ENCODE data around the gene MRPS6. TPM values are rescaled to one million over a fixed set of nuclear protein-coding genes. Genes with fewer than 3 reads are reported as not detected.

Gene MRPS6
- total RNA-seq, 2 donors from 2014 or later, result 154 to 193 TPM

DNA sequence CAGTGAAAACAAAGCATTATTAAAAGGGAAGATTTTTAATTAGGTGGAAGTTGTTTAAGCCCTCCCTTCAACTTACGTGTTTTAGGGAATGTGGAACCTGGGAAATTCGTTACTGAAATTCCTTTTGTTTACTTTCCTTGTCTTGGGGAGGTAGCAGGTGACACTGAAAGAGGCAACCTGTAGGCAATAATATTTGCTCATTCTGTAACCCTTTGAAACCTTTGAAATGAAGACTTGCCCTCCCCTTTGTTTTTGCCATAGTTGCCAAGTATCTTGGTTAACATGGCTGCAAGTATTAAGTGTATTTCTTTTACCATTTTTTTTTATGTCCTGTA, 1.7 kb downstream of the MRPS6 start:
- H3K27me3 Mint-ChIP-seq (ENCODE audit: low read depth), result no peaks in the 10 kb centered on the region
- DNase-seq (no peak), ATAC-seq (replicated peaks in 1 of 2) (no peak)
- H3K4me1 Mint-ChIP-seq (ENCODE audit: low read depth), result peaks cover 62% of the 10 kb centered on the region
- no peaks in the 10 kb centered on the region for H3K9me3 Mint-ChIP-seq
- H3K4me3 Mint-ChIP-seq, result peak overlapping the region; percentile 93 to 99
- peak overlapping the region; percentile 99 for H3K27ac Mint-ChIP-seq
- peaks cover 12 to 41% of the 10 kb centered on the region in 2 donors for H3K36me3 Mint-ChIP-seq (ENCODE audit: insufficient read depth in 2 of 2)

DNA sequence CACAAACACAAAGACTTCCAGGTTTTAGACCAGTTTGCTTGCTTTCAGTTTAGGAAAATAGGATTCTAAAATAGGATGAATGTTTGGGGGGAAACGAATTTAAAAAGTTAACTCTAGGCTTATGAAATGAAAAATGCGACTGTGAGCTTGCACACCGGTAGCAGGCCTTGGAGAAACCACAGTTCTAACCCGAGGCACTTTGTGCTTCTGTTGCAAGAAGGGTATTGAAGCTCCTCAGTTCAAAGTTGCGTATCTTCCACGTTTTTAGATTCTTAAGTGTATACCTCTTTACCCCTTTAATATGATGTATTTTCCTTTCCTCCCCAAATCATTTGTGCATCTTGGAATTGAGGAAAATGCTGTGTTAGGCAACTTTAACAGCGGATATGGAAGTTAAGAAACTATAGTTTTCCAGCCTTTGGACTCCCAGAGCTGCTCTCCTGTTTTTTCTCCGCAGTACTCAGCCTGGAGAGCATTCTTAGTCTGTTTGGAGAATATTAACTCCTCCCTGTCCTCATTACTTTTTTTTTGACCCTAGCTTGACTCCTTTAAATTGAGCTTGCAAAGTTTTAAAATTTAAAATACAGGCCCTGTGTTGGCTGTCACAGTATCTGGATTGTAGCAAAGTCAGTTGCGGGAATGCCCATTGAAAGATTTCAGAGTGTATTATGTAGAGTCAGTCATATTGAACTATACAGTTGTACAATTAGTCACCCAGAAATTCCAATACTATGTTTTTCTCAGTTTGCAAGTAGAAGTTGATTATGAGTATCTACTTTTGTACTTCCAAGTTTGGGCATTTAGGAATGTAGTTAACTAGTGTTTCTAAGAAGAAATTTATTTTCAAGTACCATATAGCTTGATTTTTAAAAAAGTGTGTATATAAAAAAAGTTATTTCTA, 2.6 kb downstream of the MRPS6 start:
- H3K36me3 Mint-ChIP-seq (ENCODE audit: insufficient read depth in 2 of 2), result peaks cover 15 to 49% of the 10 kb centered on the region in 2 donors
- no peaks in the 10 kb centered on the region for H3K27me3 Mint-ChIP-seq (ENCODE audit: low read depth)
- peak overlapping the region; percentile 93 to 99 for H3K4me3 Mint-ChIP-seq
- H3K27ac Mint-ChIP-seq, result peak overlapping the region; percentile 99
- ATAC-seq (replicated peaks in 1 of 2) (no peak), DNase-seq (no peak)
- H3K9me3 Mint-ChIP-seq, result no peaks in the 10 kb centered on the region
- peaks cover 72% of the 10 kb centered on the region for H3K4me1 Mint-ChIP-seq (ENCODE audit: low read depth)

DNA sequence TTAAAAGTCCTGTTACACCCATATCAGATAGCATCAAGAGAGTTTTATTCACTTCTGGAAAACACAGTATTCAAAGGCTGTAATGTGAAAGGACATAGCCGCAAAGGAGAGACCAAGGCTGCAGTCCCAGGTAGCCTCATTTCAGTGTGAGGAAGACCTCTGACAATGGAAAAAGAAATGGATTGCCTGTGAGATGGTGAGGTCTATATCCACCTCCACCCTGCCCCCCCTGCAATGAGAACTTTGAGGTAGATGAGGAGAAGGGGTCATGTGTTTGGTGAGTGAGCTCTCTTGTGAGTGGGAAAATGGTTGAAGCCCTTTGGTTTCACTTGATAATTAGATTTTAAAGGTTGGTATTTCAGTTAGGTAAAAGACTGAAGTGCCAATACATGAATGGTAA, 3.5 kb downstream of the MRPS6 start:
- no peak for ATAC-seq (replicated peaks in 1 of 2)
- Mint-ChIP-seq H3K27me3 (ENCODE audit: low read depth) (no peaks in the 10 kb centered on the region), H3K9me3 (no peaks in the 10 kb centered on the region), H3K27ac (peak overlapping the region; percentile 99), H3K4me3 (peak overlapping the region; percentile 93 to 99), H3K4me1 (ENCODE audit: low read depth) (peaks cover 77% of the 10 kb centered on the region), H3K36me3 (ENCODE audit: insufficient read depth in 2 of 2) (peaks cover 15 to 50% of the 10 kb centered on the region in 2 donors)
- DNase-seq, result no peak

DNA sequence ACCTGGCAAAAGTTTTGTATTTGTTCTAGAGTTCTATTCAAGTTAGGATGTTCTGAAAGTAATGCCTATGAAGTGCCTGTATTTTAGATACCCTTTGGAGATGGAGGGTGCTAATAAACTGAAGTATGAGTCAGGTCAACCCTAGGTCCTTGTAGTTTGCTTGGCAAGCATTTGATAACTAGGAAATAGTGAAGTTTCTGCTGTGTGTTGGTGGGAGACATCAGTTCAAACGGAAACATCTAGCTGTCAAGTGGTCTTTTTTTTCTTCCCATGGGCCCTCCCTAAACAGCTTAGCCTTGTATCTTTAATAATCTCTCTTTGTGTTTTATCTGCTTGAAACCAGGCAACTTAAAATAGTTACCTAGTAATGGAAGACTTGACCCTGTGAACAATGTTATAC, 4.5 kb downstream of the MRPS6 start:
- peaks cover 17 to 54% of the 10 kb centered on the region in 2 donors for H3K36me3 Mint-ChIP-seq (ENCODE audit: insufficient read depth in 2 of 2)
- DNase-seq, result no peak
- peak overlapping the region; percentile 63 to 80 for H3K4me3 Mint-ChIP-seq
- peaks cover 80% of the 10 kb centered on the region for H3K4me1 Mint-ChIP-seq (ENCODE audit: low read depth)
- H3K27ac Mint-ChIP-seq, result peak overlapping the region; percentile 89
- no peak for ATAC-seq (replicated peaks in 1 of 2)
- H3K27me3 Mint-ChIP-seq (ENCODE audit: low read depth), result no peaks in the 10 kb centered on the region
- H3K9me3 Mint-ChIP-seq, result no peaks in the 10 kb centered on the region

DNA sequence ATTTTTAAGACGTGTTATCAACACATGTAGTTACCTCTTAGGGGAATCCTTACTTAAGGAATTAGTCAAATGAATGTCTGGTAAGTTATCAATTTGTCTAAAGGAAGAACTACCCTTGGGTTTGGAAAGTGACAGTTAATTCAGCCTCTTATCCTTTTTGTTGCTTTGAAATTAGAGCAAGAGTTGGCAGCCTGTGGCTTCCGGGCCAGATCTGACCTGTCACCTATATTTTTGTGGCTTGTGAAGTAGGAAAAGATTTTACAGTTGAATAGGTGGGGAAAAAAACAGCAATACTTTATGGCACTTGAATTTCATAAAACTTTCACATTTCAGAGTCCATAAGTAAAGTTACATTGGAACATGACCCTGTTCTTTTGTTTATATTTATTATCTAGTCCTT, 5.5 kb downstream of the MRPS6 start:
- Mint-ChIP-seq H3K4me1 (ENCODE audit: low read depth) (peaks cover 90% of the 10 kb centered on the region), H3K27ac (peak overlapping the region; percentile 89), H3K4me3 (peak overlapping the region; percentile 63 to 80), H3K9me3 (no peaks in the 10 kb centered on the region), H3K36me3 (ENCODE audit: insufficient read depth in 2 of 2) (peaks cover 20 to 61% of the 10 kb centered on the region in 2 donors), H3K27me3 (ENCODE audit: low read depth) (no peaks in the 10 kb centered on the region)
- DNase-seq (peak in 1 of 2 donors; percentile 24), ATAC-seq (replicated peaks in 1 of 2) (no peak)

DNA sequence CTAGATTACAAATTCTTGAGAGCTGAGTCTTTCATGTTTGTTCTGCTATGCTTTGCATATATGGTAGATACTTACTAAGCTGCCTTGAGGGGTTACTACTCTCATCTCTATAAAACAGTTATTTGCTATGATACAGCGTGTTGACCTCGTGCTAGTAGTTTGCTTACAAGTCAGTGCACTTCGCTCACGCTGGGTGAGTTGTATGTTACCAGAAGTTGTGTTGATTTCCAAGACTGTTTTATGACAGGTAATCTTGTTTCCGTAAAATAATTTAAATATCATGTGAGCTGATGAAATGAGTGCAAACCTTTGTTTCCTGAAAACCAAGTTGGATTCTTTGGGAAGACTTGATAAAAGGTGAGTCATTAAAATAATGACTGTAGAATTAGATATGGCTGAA, 7.3 kb downstream of the MRPS6 start:
- Mint-ChIP-seq H3K4me3 (peak overlapping the region in 1 of 2 donors; percentile 58), H3K27ac (peak overlapping the region; percentile 3), H3K27me3 (ENCODE audit: low read depth) (no peaks in the 10 kb centered on the region), H3K36me3 (ENCODE audit: insufficient read depth in 2 of 2) (peaks cover 12 to 56% of the 10 kb centered on the region in 2 donors), H3K4me1 (ENCODE audit: low read depth) (peaks cover 83% of the 10 kb centered on the region), H3K9me3 (no peaks in the 10 kb centered on the region)
- DNase-seq, result no peak
- ATAC-seq (replicated peaks in 1 of 2), result no peak

DNA sequence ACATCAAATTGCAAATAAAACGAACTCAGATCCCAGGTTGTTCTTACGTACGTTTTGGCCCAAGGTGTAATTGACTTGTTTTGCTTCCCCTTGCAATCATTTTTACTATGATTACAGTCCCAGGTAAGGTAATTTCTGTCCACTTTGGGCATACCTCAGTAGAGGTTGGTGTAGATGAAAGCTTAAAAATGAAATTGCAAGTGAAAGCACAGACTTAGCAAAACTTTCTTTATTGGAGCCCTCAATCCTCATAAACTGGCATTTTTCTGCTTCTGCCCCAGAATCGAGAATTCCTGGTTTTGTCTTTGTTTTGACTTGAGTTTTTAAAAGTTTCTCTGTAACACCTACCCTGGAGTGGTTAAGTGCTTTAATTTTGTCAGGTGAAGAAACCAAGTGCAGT, 9.4 kb downstream of the MRPS6 start:
- H3K4me1 Mint-ChIP-seq (ENCODE audit: low read depth), result peaks cover 65% of the 10 kb centered on the region
- no peak for DNase-seq
- H3K9me3 Mint-ChIP-seq, result no peaks in the 10 kb centered on the region
- no peaks in the 10 kb centered on the region for H3K27me3 Mint-ChIP-seq (ENCODE audit: low read depth)
- peak overlapping the region; percentile 47 for H3K27ac Mint-ChIP-seq
- no peak for ATAC-seq (replicated peaks in 1 of 2)
- peak overlapping the region; percentile 63 to 64 for H3K4me3 Mint-ChIP-seq
- peaks cover 10 to 43% of the 10 kb centered on the region in 2 donors for H3K36me3 Mint-ChIP-seq (ENCODE audit: insufficient read depth in 2 of 2)

DNA sequence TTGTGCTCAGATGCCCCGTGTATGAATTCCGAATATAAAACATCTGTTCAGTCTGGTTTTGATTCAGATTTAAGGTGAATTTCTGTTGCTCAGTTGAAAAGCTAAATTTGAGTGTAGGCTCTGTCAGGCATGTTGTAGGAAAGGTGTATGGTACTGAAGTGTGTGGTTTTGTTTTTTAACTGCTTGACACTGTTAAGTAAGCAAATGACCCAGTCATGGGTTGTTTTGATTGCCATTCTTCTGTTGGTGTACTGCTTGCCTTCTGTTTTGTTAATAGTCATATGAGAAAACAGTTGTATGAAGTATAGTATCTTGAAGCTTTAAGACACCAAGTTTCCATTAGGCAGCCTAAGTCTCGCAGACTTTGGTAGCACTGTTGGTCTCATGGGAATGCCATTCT, 10.0 kb downstream of the MRPS6 start:
- H3K9me3 Mint-ChIP-seq, result no peaks in the 10 kb centered on the region
- H3K4me1 Mint-ChIP-seq (ENCODE audit: low read depth), result peaks cover 59% of the 10 kb centered on the region
- H3K27ac Mint-ChIP-seq, result peak overlapping the region; percentile 47
- peak overlapping the region; percentile 63 to 64 for H3K4me3 Mint-ChIP-seq
- ATAC-seq (replicated peaks in 1 of 2), result peak; percentile 67 to 70
- H3K36me3 Mint-ChIP-seq (ENCODE audit: insufficient read depth in 2 of 2), result peaks cover 11 to 40% of the 10 kb centered on the region in 2 donors
- no peaks in the 10 kb centered on the region for H3K27me3 Mint-ChIP-seq (ENCODE audit: low read depth)
- DNase-seq, result no peak

DNA sequence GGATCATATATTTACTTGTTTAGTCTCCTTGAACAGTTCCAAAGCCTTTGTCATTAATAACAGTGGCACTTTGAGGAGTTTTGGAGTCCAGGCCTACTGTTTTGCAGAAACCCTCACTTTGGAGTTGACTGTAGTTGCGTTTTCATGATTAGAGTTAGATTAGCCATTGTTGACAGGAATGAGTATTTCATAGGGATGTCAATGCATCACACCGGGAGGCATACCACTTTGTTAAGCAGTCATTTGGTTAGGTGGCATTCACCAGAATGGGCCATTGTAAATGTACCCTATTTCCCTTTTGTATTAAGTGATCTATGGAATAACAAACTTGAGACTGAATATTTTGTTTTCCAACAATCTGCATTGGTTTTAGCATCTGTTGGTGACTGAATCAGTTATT, 11.8 kb downstream of the MRPS6 start:
- ATAC-seq (replicated peaks in 1 of 2), result peak; percentile 32 to 57
- H3K27ac Mint-ChIP-seq, result peak overlapping the region; percentile 58
- no peak for DNase-seq
- peaks cover 10 to 32% of the 10 kb centered on the region in 2 donors for H3K36me3 Mint-ChIP-seq (ENCODE audit: insufficient read depth in 2 of 2)
- H3K4me3 Mint-ChIP-seq, result peak overlapping the region; percentile 13 to 69
- H3K27me3 Mint-ChIP-seq (ENCODE audit: low read depth), result no peaks in the 10 kb centered on the region
- H3K4me1 Mint-ChIP-seq (ENCODE audit: low read depth), result peaks cover 43% of the 10 kb centered on the region
- H3K9me3 Mint-ChIP-seq, result no peaks in the 10 kb centered on the region

DNA sequence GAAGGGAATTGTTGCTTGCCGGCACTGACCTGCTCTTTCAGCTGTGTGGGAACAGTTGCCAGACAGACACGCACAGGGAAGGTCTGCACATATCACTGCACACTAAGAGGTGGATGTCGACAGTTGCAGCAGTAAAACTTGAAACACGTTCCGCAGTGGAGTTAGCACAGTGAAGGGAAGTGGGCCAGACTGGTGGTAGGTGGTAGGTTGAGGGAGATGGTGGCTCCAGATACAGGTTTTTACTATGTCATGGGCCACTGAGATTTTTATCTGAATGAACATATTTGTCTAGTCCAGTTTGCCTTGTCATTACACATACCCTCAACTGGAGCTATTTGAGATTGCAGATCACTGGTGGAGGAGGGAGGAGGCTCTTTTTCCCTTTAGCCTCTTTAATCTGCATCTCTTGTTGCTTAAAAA, 13.5 kb downstream of the MRPS6 start:
- H3K4me3 Mint-ChIP-seq, result no peak overlapping the region
- ATAC-seq (replicated peaks in 1 of 2) (peak; percentile 48 to 58), DNase-seq (peak in 1 of 2 donors; percentile 10)
- peaks cover 39% of the 10 kb centered on the region for H3K4me1 Mint-ChIP-seq (ENCODE audit: low read depth)
- H3K9me3 Mint-ChIP-seq, result no peaks in the 10 kb centered on the region
- H3K27me3 Mint-ChIP-seq (ENCODE audit: low read depth), result no peaks in the 10 kb centered on the region
- H3K27ac Mint-ChIP-seq, result no peak overlapping the region
- H3K36me3 Mint-ChIP-seq (ENCODE audit: insufficient read depth in 2 of 2), result peaks cover 7 to 23% of the 10 kb centered on the region in 2 donors

DNA sequence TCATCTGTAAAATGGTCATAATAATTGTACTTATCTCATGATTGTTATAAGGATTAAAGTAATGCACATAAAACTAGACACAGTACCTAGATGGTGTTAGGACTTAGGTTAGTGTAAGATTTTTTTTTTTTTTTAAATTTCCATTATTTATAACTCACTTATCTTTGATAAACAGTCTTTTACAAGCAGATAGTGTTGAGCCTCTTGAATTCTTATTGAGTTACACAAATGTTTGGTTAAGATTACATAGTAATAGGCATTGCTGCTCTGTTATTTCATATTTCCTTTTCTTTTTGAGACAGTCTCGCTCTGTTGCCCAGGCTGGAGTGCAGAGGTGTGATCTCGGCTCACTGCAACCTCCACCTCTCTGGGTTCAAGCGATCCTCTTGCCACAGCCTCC, 15.4 kb downstream of the MRPS6 start:
- Mint-ChIP-seq H3K27ac (peak overlapping the region; percentile 7), H3K4me3 (no peak overlapping the region), H3K4me1 (ENCODE audit: low read depth) (peaks cover 38% of the 10 kb centered on the region), H3K27me3 (ENCODE audit: low read depth) (no peaks in the 10 kb centered on the region), H3K36me3 (ENCODE audit: insufficient read depth in 2 of 2) (peaks cover 2 to 15% of the 10 kb centered on the region in 2 donors), H3K9me3 (no peaks in the 10 kb centered on the region)
- ATAC-seq (replicated peaks in 1 of 2) (no peak), DNase-seq (no peak)

DNA sequence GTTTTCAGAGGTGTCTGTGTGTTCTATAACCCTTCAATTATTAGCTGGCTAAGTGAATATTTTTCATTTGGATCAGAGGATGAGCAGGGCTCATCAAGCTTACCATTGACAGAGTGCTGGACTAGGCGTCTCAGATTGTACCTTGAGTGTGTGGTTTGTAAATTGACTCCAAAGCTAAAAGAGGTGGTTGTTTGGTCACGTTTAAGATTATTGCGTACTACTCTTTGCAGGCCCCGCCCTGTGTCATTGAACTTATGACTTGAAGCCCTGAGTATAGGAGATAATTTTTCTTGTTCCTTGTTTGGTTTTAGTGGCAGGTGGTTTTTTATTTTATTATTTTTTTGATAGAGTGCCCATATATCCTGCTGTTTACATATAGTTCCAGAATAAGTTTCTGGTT, 17.7 kb downstream of the MRPS6 start:
- Mint-ChIP-seq H3K27me3 (ENCODE audit: low read depth) (no peaks in the 10 kb centered on the region), H3K4me3 (peak overlapping the region in 1 of 2 donors; percentile 38), H3K36me3 (ENCODE audit: insufficient read depth in 2 of 2) (peaks cover 2 to 16% of the 10 kb centered on the region in 2 donors), H3K4me1 (ENCODE audit: low read depth) (peaks cover 37% of the 10 kb centered on the region), H3K27ac (peak overlapping the region; percentile 58), H3K9me3 (no peaks in the 10 kb centered on the region)
- ATAC-seq (replicated peaks in 1 of 2) (no peak), DNase-seq (no peak)

DNA sequence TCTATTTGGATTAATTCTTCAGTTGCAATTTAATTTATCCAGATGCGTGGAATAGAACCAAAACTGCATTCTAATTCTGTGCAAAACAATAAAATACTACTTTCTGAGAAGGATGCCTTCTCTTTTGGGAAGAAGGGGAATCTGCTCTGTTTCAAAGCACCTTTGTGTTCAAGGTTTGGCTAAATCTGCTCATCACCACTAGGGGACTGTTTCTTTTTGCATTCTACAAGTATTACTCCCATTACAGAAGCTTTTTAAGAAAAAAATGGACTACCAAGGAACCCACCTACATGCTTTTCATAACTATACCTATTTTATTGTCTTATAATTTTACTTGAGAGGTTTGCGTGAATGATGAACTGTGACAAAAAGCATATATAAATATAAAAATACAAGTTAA, 18.2 kb downstream of the MRPS6 start:
- DNase-seq (no peak), ATAC-seq (replicated peaks in 1 of 2) (no peak)
- Mint-ChIP-seq H3K4me3 (peak overlapping the region; percentile 12 to 38), H3K4me1 (ENCODE audit: low read depth) (peaks cover 38% of the 10 kb centered on the region), H3K36me3 (ENCODE audit: insufficient read depth in 2 of 2) (peaks cover 2 to 18% of the 10 kb centered on the region in 2 donors), H3K9me3 (no peaks in the 10 kb centered on the region), H3K27ac (peak overlapping the region; percentile 58), H3K27me3 (ENCODE audit: low read depth) (no peaks in the 10 kb centered on the region)

Data from activated T-cell treated with anti-CD3 and anti-CD28 coated beads, Interleukin-2, amount 50 U/mL, for 72 hours (primary cell).